Hepatocyte (in vitro differentiated cells): ENCODE measurements around the gene ATP9B. TPM values are rescaled to one million over a fixed set of nuclear protein-coding genes. Genes with fewer than 3 reads are reported as not detected.

Experiments used
- DNase-seq: peaks from one replicate; pipeline ENCODE4 v3.0.0-alpha.2; 2016; ENCODE audit warnings: low spot score
- H2AFZ ChIP-seq: fragments of 200-600 bp; sonication (generic); 2 replicates; pipeline ENCODE4 v1.6.0; 2016; ENCODE audit warnings: antibody characterized with exemption, mild to moderate bottlenecking
- H3K27ac ChIP-seq: fragments of 200-600 bp; sonication (generic); 2 replicates; pipeline ENCODE4 v1.5.1; 2016; ENCODE audit warnings: mild to moderate bottlenecking
- H3K27me3 ChIP-seq: fragments of 200-600 bp; sonication (generic); 2 replicates; pipeline ENCODE4 v1.6.1; 2016
- H3K36me3 ChIP-seq: fragments of 200-600 bp; sonication (generic); replicated peaks from 2 replicates; pipeline ENCODE4 v1.5.1; 2016; ENCODE audit warnings: low read depth; ENCODE audit not compliant: insufficient read depth
- H3K4me1 ChIP-seq: fragments of 200-600 bp; sonication (generic); 2 replicates; pipeline ENCODE4 v1.5.1; 2016; ENCODE audit warnings: mild to moderate bottlenecking, moderate library complexity; ENCODE audit not compliant: insufficient read depth
- H3K4me2 ChIP-seq: fragments of 200-600 bp; sonication (generic); 2 replicates; pipeline ENCODE4 v1.6.0; 2016
- H3K4me3 ChIP-seq: fragments of 200-600 bp; sonication (generic); 2 replicates; pipeline ENCODE4 v1.5.1; 2016; ENCODE audit warnings: mild to moderate bottlenecking
- H3K79me2 ChIP-seq: fragments of 200-600 bp; sonication (generic); 2 replicates; pipeline ENCODE4 v1.6.0; 2017; ENCODE audit warnings: mild to moderate bottlenecking
- H3K9me2 ChIP-seq: fragments of 200-600 bp; sonication (generic); replicated peaks from 2 replicates; pipeline ENCODE4 v1.6.0; 2017; ENCODE audit warnings: mild to moderate bottlenecking; ENCODE audit not compliant: insufficient read depth
- H3K9me3 ChIP-seq: fragments of 200-600 bp; sonication (generic); 2 replicates; pipeline ENCODE4 v1.5.1; 2016; ENCODE audit warnings: low read depth, mild to moderate bottlenecking
- H4K20me1 ChIP-seq: fragments of 200-600 bp; sonication (generic); 2 replicates; pipeline ENCODE4 v1.6.0; 2016; ENCODE audit warnings: mild to moderate bottlenecking; ENCODE audit not compliant: insufficient read depth, poor library complexity, severe bottlenecking
- EZH2 ChIP-seq: fragments of 200-600 bp; sonication (generic); IDR thresholded peaks from 2 replicates; pipeline ENCODE4 v1.6.1; 2016; ENCODE audit warnings: antibody characterized with exemption, mild to moderate bottlenecking, borderline replicate concordance
- EZH2phosphoT487 ChIP-seq: fragments of 200-600 bp; sonication (generic); IDR thresholded peaks from one replicate; pipeline ENCODE4 v1.6.1; 2018; ENCODE audit warnings: antibody characterized with exemption, mild to moderate bottlenecking, low read depth, moderate library complexity; ENCODE audit not compliant: unreplicated experiment, severe bottlenecking
- WGBS: methylation state at CpG from one replicate; pipeline ENCODE4 v1.1.6; 2016; ENCODE audit warnings: low lambda C conversion rate; ENCODE audit errors: missing lambda C conversion rate; 5-methylcytosine and 5-hydroxymethylcytosine counted together
- polyA plus RNA-seq: library from polyadenylated mRNA; unstranded; fragments of >200 nt; fragmentation: Nextera tagmentation; extraction: Ambion mirVana; gene quantifications from 2 replicates; pipeline ENCODE4 v1.2.1, GENCODE V29; 2016
- total RNA-seq: library from RNA; depleted of rRNA; stranded (reverse); fragments of >200 nt; gene quantifications from 2 replicates; pipeline ENCODE4 v1.2.3, GENCODE V29; 2014
- TF ChIP-seq, protein P1 (sequence below): fragments of 200-600 bp; sonication (generic); IDR thresholded peaks from 2 replicates; pipeline ENCODE4 v1.5.1; 2016; ENCODE audit warnings: antibody characterized with exemption, mild to moderate bottlenecking; ENCODE audit not compliant: poor library complexity

Gene ATP9B
- total and polyA plus RNA-seq, 2 experiments from 2014 or later = 14.6 to 23.8 TPM

- Histone ChIP-seq H3K9me3 (no peaks in the 10 kb centered on the region), H3K36me3 (no peaks in the 10 kb centered on the region), H4K20me1 (no peaks in the 10 kb centered on the region), H3K4me2 (no peak overlapping the region), H3K27ac (no peak overlapping the region), H2AFZ (no peak overlapping the region), H3K9me2 (no peaks in the 10 kb centered on the region), H3K27me3 (peaks cover 19% of the 10 kb centered on the region), H3K4me3 (no peak overlapping the region), H3K79me2 (no peaks in the 10 kb centered on the region), H3K4me1 (no peaks in the 10 kb centered on the region)
- WGBS = 91% methylated on average over 15 of the region's 16 CpGs
- TF ChIP-seq, protein P1, sequence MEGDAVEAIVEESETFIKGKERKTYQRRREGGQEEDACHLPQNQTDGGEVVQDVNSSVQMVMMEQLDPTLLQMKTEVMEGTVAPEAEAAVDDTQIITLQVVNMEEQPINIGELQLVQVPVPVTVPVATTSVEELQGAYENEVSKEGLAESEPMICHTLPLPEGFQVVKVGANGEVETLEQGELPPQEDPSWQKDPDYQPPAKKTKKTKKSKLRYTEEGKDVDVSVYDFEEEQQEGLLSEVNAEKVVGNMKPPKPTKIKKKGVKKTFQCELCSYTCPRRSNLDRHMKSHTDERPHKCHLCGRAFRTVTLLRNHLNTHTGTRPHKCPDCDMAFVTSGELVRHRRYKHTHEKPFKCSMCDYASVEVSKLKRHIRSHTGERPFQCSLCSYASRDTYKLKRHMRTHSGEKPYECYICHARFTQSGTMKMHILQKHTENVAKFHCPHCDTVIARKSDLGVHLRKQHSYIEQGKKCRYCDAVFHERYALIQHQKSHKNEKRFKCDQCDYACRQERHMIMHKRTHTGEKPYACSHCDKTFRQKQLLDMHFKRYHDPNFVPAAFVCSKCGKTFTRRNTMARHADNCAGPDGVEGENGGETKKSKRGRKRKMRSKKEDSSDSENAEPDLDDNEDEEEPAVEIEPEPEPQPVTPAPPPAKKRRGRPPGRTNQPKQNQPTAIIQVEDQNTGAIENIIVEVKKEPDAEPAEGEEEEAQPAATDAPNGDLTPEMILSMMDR = no peak
- TF ChIP-seq EZH2phosphoT487 (no peak), EZH2 (no peak)
- no peak for DNase-seq
Observed at GRCh38 chr18:79384834-79385233, 315.6 kb downstream of the ATP9B start.

GRCh38 chr18:79385326-79385707 lies 316.1 kb downstream of the ATP9B start:
- no peaks in the 10 kb centered on the region for H3K36me3 ChIP-seq
- H3K9me2 ChIP-seq = no peaks in the 10 kb centered on the region
- no peak for DNase-seq
- 74% methylated on average over 16 of the region's 17 CpGs for WGBS
- no peaks in the 10 kb centered on the region for H3K9me3 ChIP-seq
- H3K4me1 ChIP-seq = no peaks in the 10 kb centered on the region
- peaks cover 22% of the 10 kb centered on the region for H3K27me3 ChIP-seq
- TF ChIP-seq, protein P1 = no peak
- H3K4me3 ChIP-seq = no peak overlapping the region
- H2AFZ ChIP-seq = no peak overlapping the region
- no peaks in the 10 kb centered on the region for H4K20me1 ChIP-seq
- H3K4me2 ChIP-seq = no peak overlapping the region
- no peak overlapping the region for H3K27ac ChIP-seq
- H3K79me2 ChIP-seq = no peaks in the 10 kb centered on the region

DNA sequence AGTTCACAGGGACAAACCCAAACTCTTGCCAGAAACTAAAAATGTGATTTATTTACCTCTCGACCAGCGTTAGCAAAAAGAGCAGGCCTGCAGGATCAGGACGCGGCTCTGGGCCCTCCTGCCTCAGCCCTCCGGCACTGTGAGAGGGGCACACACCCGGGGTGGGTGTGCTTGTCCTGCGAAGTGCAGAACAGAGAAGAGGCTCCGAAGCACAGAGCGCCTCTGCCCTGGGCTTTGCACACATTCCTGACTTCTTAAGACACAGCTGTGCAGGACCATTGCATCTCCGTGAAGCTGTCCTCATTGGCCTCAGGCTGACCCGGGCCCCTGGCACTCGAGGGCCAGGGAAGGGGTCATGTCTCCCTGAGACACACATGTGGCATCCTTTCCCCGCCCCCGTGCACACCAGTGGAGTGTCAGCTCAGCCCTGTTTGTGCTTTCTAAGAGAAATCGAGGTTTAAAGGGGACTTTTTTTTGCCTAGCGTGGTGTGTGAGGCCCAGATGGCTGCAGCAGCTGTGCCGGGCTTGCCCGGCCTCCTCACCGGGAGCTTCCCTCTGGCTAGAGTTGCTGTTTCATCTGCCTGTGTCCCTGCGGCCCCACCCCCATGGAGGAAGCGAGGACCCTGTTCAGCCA lies 316.6 kb downstream of the ATP9B start:
- TF ChIP-seq EZH2 = no peak
- no peak for TF ChIP-seq EZH2phosphoT487
- TF ChIP-seq, protein P1 = no peak
- Histone ChIP-seq H3K79me2 (no peaks in the 10 kb centered on the region), H3K4me3 (no peak overlapping the region), H3K27me3 (peaks cover 28% of the 10 kb centered on the region), H3K36me3 (no peaks in the 10 kb centered on the region), H3K9me3 (no peaks in the 10 kb centered on the region), H2AFZ (no peak overlapping the region), H3K4me2 (no peak overlapping the region), H4K20me1 (no peaks in the 10 kb centered on the region), H3K4me1 (no peaks in the 10 kb centered on the region), H3K27ac (no peak overlapping the region), H3K9me2 (no peaks in the 10 kb centered on the region)
- DNase-seq = no peak
- WGBS = 82% methylated on average over 21 of the region's 21 CpGs

DNA sequence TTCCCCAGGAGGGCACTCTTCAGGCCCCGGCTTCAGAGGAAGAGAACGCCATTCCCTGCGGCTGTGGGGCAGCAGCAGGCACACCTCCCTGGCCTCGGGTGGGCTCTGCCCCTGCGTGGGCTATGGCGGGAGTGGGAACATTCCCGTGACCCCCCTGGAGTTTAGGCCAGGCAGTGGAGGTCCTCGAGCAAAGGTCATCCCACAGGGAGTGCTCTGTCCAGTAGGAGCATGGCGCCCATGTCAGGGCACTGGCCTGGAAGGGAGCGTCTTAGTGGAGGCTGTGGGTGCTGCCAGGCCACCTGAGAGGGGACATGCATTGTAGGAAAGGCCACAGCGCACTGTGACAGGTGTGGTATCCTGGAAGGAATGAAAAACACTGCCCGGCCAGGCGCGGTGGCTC lies 317.4 kb downstream of the ATP9B start:
- Histone ChIP-seq H2AFZ (no peak overlapping the region), H3K9me3 (no peaks in the 10 kb centered on the region), H3K36me3 (no peaks in the 10 kb centered on the region), H3K9me2 (no peaks in the 10 kb centered on the region), H3K27me3 (peaks cover 33% of the 10 kb centered on the region), H3K4me3 (no peak overlapping the region), H3K4me1 (no peaks in the 10 kb centered on the region), H3K79me2 (no peaks in the 10 kb centered on the region), H3K4me2 (no peak overlapping the region), H4K20me1 (no peaks in the 10 kb centered on the region), H3K27ac (no peak overlapping the region)
- WGBS = 91% methylated on average over 14 of the region's 14 CpGs
- no peak for DNase-seq
- TF ChIP-seq EZH2 = no peak
- TF ChIP-seq EZH2phosphoT487 = no peak
- TF ChIP-seq, protein P1 = no peak
